Left renal cortex interstitium (tissue), 4 donors: ENCODE results near the gene PRSS48. TPM values are rescaled to one million over a fixed set of nuclear protein-coding genes. Genes with fewer than 3 reads are reported as not detected.
"Not testable (repeated sequence)": the region's sequence is repeated elsewhere in the genome, so short reads cannot be mapped to it uniquely, and the experiment has no call there.

Experiments used
- DNase-seq, 4 donors: peaks; one replicate each; pipeline ENCODE4 v3.0.0-alpha.2; 2013; ENCODE audit warnings: low read depth in 4 of 4, low spot score in 2 of 4, missing footprints in 1 of 4
- polyA plus RNA-seq, 4 donors: library from polyadenylated mRNA; unstranded; fragments of 120-200 nt; gene quantifications; one replicate each; pipeline ENCODE4 v1.2.1, GENCODE V29; 2013; ENCODE audit not compliant: insufficient read length in 4 of 4

PRSS48 gene
- polyA plus RNA-seq, 4 donors: not detected

DNA sequence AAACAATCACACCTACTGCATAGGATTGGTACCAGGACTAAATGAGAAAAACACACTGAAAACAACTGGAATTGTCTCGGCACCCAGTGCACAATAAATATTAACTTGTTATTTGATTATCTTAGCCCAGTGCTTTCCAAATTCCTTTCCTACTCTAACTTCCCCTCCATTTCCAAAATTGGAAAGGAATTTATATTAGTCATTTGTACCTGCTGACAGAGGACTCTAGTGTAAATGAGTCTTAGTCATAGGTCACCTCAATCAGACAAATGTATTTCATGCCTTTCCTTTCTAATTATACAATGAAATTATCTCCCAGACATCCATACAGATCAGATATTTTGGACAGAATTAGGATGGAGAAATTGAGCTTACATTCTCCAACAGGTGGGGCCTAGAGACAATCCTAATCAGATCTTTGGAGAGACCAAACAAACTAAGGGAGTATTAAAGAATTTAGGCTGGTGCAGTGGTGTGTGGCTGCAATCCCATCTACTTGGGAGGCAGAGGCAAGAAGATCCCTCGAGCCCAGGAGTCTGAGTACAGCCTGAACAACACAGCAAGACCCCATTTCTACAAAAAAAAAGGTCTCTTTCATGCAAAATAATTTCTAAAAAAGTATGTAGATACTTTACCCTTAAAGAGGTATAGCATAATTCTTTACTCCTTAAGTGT, 38.4 kb downstream of the PRSS48 start:
- DNase-seq: no peak

DNA sequence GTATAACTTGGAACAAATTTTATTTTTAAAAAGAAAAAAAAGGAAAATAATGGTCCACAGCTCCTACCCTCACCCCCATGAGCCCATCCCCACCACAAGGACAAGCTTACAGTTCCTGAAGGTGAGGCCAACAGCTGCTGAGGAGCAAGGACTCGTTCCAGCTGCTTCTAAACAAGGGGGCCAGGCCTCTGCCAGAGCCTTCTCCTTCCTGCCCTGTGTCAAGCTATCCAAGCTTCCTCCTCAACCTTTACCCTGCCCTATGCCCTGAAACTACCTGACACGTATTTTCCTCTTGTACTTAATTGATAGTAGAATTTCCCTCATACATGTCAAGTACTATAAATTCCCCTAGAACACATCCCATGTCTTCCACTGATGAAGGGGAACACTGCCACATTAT, 39.7 kb downstream of the PRSS48 start:
- DNase-seq: no peak

DNA sequence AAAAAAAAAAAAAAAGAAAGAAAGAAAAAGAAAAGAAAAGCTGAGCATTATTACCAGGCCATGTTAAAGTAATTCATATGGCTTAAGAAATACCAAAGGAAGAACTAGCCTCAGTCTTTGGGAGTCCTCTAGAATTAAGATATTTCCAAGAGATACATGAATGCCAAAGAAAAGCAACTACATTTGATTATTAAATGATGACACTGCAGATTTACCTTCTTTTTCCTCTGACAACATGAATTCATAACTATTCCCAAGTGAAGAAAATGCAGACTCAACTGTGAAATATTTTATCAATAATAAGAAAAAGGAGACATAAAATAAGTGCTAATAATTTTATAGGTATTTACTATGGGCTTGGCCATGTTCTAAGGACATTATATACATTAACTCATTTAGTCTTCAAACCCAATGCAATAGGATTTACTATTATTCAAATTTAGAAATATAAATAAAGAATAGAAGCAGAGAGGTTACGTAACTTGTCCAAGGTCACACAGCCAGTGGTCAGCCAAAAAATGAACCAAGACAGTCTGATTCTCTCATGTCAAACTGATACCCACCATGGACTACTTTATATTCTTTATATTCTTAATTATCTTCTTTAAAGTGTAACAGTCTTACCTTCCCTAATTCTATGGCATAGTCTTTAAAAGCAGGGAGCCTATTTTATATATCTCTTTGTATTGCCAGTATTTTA, 41.5 kb downstream of the PRSS48 start:
- DNase-seq: no peak

DNA sequence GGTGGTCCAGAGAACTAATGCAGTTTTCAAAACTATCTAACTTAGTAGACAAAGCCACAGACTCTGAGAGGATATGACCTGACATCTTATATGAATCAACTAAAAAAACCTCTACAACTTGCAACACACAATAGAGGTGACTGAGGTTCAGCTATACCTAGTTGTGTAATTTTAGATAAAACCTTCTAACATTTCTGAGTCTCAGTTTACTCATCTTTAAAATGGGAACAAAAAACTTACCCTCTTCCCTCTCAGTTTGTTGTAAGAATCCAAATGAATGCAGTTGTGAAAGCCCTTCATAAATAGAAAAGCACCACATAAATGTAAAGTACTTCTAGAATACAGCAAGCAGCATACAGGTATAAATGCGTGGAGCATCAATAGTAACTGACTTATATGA, 42.5 kb downstream of the PRSS48 start:
- no peak for DNase-seq

DNA sequence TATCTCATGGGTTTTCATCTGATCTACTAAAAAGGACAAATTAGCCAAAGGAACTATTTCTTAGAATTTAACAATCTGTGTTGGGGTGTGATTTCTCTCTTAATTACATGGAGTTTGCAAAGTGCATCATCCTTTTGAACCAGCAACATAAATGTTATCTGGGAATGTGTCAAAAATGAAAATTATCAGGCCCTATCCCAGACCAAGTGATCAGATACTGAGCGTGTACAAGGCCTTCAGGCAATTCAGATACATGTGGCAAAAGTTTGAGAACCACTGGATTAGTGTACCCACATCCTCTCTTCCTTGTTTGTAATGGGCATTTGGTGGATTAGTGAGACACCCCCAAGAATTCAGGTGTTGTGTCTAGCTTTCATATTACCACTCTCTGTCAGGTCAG, 44.6 kb downstream of the PRSS48 start:
- DNase-seq: no peak

DNA sequence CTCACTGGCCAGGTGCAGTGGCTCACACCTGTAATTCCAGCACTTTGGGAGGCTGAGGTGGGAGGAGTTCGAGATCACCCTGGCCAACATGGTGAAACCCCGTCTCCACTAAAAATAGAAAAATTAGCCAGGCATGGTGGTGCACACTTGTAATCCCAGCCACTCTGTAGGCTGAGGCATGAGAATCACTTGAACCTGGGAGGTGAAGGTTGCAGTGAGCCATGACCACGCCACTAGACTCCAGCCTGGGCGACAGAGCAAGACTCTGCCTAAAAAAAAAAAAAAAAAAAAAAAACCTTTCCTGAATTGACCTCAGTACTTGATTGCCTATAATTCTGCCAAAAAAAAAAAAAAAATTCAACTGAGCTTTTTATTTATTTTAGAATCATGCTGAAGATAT, 45.2 kb downstream of the PRSS48 start:
- DNase-seq: not testable (repeated sequence)

DNA sequence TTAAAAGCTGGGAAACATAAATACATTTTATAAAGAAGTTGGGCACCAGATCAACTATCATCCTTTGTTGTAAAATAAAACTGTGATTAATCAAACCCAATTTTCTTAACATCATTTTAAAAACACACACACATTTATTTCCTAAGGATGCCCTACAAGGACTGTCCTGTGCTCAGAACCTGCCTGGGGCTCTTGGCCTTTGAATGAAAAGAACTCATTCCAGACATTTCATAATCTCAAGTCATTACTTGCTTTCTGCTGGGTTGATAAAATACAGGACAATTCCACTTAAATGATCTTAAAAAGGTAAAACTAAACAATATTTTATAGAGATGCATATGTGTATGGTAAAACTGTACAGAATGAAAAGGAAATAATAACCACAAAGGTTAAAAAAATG, 45.6 kb downstream of the PRSS48 start:
- no peak for DNase-seq

DNA sequence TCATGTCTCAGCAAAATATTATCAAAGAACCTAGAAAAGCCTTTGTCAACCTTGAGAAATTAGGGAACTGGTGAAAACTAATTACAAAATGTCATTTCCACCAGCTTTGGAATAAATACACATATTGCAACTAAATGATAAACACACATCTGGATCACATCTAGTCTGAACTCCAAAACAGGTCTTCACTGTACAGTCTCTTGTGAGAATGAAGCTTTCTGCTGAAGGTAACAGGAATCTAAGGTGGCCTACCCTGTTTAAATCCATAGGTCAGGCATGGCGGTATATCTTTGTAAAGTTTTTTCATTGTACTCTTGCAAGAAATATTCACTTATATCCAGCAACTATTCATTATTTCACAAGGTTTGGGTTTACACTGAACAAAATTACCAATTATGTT, 46.7 kb downstream of the PRSS48 start:
- DNase-seq: no peak

DNA sequence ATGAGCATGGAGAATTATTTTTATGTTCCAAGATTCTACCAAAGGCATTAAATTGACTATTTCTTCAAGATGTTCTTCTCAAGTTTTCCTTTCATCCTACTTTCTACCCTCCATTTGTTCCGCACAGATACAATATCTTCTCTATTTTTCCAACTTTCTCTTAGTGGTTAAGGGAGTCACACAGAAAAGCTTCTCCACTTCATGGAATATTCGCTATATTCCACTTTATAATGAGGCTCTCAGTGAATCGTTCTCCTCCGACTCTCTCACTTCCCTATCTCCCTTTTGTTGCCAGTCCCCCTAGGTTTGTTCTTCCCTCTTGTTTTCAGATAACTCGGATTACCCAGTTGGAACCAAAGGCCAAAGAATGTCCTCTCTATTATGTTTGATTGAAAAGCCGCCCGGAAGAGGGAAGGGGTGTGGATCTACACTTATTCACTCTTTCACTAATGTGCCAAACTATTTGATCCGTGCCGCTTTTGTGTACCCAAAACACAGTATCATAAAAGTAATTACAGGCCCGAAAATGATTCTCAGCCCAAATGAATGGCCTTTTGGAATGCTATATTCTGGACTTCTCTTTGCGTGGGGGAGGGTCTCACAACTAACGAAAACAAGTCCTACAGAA, 47.3 kb downstream of the PRSS48 start:
- DNase-seq: peak in 1 of 4 donors; percentile 25

DNA sequence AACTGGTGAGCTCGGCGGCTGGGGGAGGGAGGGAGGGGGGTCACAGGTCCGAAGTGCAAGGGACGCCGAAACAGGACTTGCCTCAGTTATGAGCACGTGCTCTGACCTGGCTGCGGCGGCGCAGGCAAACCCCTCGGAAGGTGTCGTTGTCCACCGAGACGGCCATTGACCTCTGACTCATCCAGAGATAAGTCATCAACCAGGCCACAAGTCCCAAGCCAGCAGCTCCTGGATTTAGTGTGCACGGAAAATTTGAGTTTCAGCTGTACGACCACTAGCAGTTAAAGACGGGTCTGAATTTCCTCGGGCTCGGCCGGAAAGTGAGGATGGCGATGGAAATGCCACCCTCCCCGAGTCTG, 47.8 kb downstream of the PRSS48 start:
- peak; percentile 46 to 51 (median 48) for DNase-seq

DNA sequence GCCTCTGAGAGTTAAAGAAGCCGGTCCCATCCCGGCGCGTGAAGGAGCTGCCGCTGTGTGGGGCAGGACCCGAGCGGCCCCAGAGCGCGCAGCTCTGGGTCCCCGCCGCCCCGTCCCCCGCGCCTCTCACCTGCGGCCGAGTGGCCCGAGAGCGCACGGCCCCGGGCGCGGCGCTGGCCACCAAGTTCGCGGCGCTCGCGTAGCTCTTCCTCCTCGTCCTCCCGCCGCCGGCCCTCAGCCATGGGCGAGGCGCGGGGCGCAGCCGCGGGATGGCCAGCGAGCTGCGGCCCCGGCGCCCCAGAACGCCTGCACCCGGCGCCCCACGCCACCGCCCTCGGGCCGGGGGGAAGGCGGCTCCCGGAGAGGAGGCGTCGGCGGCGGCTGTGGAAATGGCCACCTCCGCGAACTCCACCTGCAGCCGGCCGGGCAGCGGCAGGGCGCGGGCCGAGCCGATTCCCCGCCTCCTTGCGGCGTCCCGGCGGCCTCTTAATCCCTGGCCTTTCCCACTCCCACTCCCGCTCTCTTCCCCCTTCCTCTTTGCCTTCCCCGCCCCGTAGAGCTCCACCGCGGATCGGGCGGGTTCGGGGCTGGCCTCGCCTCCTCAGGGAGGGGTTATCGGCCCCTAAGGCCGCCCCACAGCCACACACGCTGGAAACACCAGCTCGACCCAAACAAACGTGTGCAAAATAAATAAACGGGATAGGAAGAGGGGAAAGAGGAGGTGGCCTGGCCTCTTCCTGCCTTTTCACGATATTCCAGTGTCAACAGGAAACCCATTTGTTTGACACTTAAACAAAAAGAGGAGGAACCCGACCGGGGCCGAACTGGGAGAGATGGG, 48.4 kb downstream of the PRSS48 start, which contains the start of gene SH3D19:
SH3D19 (minus strand) TSS at position 495 of the 838 bp plus-strand sequence; CDS start at position 242, 253 bp downstream.
- DNase-seq: peak; percentile 36 to 53 (median 42)

DNA sequence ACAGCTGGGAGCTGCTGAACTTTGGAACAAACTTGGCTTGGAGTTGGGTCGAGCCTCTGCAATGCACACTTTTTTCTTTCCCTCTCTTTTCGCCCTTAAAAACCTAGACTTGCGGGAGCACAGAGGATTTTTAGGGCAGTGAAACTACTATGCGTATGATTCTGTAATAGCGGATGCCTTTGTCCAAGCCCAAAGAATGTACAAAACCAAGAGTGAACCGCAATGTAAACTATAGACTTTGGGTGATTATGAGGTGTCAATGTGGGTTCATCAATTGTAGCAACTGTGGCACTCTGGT, 48.9 kb downstream of the PRSS48 start:
- DNase-seq: no peak

DNA sequence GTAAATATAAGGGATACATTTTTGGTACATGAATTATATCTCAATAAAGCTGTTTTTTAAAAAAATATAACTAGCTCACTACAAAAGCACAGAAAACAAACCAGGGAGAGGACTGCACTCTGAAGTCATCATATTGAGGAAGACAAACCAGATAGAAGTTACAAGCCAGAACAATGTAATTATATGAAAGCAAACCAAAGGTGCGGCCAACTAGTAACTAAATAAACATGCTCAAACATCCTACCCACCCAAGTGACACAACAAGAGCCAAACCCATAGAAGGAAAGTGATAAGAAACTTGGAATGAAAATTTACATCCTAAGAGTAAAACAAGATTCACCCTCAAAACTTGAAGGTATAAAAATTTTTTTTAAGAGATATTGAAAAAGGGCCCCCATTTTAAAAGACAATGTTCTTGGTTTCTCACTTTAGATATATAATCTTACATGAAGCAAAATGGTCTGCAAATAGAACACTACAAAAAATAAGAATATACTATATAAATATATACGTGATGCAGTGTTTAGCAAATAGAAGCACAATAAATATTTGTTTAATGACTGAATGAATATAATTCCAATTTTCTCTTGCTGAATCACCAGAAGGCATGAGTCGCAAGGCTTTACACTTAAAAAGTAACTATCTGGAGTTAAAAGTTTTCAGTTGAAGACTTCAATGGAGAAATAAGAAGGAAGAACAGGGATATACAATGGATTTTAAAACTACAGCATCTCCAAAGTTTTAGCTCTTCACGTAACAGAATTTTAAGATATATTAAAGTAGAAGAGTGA, 52.5 kb downstream of the PRSS48 start:
- no peak for DNase-seq

DNA sequence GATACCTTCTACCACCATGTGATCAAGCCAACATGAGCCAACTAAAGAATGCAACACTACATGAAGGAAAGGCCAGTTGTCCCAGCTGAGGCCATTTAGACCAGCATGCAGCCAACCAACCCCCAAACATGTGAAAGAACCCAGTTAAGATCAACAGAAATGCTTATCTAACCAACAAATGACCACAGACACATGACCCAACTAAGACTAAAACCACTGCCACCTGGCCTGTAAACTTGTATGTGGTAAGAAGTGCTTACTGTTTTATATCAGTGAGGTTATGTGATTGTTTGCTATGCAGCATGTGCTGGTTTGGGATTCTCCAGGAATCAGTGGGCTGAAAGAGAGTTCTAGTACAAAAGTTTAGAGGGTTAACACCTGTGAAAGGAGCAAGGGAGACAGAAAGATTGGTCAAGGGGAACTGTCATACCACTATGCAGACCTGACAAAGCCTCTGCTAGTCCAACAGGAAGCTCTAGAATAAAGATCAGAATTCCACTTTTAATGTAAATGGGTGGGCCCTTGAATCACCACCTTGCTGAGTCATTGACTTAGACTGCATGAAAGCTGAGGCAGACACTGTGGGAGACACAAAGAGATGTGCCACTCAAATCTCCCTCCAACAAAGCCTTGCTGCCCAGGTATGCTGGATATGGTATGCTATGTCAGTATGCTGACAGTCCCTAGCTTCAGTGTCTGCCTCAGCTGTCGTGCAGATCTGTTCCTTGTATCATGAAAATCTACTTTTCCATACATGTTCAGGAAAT, 54.5 kb downstream of the PRSS48 start:
- no peak for DNase-seq

DNA sequence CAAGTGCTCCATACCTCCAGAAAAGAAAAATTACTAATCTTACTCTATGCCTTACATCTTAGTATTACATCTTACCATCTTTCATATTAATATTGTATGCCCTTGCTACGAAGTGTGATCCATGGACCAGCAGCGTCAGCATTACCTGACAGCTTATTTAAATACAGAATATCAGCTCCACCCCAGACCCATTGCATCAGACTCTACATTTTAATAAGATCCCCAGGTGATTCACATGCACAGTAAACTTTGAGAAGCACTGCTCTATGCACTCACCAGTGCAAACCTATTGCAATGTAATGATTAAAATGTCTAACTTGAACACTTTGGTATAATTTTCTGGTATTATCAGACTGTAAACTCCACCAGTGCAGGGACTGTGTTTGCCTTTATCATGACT, 62.5 kb downstream of the PRSS48 start:
- no peak for DNase-seq

DNA sequence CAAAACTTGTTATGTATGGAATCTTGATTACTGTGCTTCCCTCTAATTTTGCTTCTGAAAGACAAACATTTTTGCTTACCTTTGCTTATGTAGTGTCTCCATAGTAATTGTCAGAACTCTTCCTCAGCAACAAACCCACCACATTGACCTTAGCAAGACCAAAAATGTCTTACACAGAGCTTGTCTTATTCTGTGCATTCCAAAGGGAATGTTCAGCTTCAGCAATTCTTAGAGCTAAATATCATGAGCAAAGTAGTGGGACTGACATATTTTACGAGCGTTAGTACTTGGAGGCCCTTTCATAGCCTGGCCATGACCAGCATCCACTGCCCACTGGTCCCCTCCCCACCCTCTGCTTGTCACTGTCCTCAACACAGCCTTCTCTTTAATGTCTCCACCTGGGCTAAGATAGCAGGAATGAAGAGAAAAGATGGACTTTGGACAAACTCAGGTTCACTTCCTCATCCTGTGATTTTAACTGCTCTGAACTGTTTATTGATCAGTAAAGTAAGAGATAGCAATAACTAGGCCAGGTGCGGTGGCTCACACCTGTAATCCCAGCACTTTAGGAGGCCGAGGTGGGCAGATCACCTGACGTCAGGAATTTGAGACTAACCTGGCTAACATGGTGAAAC, 63.9 kb downstream of the PRSS48 start:
- no peak for DNase-seq
